ENCODE measurements around the gene NUTF2. TPM values are rescaled to one million over a fixed set of nuclear protein-coding genes. Genes with fewer than 3 reads are reported as not detected.
"Not testable (repeated sequence)": the region's sequence is repeated elsewhere in the genome, so short reads cannot be mapped to it uniquely, and the experiment has no call there.

NUTF2 gene
- total RNA-seq, 1 experiment from 2014 or later: 200 TPM

DNA sequence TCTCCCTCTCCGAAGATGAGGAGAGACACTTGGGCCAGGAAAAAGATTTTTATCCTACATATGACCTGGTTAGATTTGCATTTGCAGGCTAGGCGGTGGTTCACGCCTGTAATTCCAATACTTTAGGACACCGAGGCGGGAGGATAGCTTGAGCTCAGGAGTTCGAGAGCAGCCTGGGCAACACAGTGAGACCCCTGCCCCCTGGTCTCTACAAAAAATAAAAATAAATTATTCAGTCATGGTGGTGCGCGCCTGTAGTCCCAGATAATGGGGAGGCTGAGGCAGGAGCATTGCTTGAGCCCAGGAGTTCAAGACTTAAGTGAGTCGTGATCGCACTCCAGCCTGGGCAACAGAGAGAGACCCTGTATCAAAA is 12.5 kb upstream of the NUTF2 start:
- Mint-ChIP-seq H3K9me3 (no peaks in the 10 kb centered on the region), H3K36me3 (peaks cover 12% of the 10 kb centered on the region), H3K27ac (no peak overlapping the region), H3K4me3 (peak overlapping the region; percentile 80), H3K27me3 (ENCODE audit: low read depth) (no peaks in the 10 kb centered on the region; the same call in 1 of the 2 replicates), H3K4me1 (peaks cover 9% of the 10 kb centered on the region)
- ChIA-PET POLR2A (interaction anchor here (0.5 to 2.6 kb wide), 3 partner anchors 11 to 18 kb away, joined by 5 to 9 read pairs (median 6); partner anchors contain the start of gene NUTF2), CTCF (interaction anchor here (0.6 to 4.1 kb wide), 12 partner anchors 9 to 430 kb away, joined by 3 to 62 read pairs (median 4); partner anchors contain the start of gene SLC7A6)
- 0 out of 2 replicates have a peak, but pooled peaks have one; percentile 23 for TF ChIP-seq GTF2I (CRISPR knock-in tag; conservative IDR thresholded peaks at IDR 0.05)
- no peak for TF ChIP-seq CDX4 (CRISPR knock-in tag; IDR thresholded peaks at IDR 0.05; ENCODE audit: borderline replicate concordance)
- TF ChIP-seq ZNF121 (CRISPR knock-in tag; IDR thresholded peaks at IDR 0.05): peak; percentile 97
- DNase-seq (ENCODE audit: low spot score): no peak
- ATAC-seq: no peak

DNA sequence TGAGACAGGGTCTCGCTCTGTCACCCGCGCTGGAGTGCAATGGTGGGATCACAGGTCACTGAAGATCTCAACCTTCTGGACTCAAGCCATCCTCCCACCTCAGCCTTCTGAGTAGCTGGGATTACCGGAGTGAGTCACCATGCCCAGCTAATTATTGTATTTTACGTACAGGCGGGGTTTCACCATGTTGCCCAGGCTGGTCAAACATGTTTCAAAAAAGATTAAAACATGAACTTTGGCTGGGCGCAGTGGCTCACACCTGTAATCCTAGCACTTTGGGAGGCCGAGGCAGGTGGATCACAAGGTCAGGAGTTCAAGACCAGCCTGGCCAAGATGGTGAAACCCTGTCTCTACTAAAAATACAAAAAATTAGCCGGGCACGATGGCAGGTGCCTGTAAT is 9.5 kb upstream of the NUTF2 start:
- H3K27me3 Mint-ChIP-seq (ENCODE audit: low read depth); H3K9me3 Mint-ChIP-seq; H3K27ac Mint-ChIP-seq; DNase-seq (ENCODE audit: low spot score); H3K36me3 Mint-ChIP-seq; H3K4me3 Mint-ChIP-seq; ATAC-seq; POLR2A ChIA-PET: not testable (repeated sequence)
- H3K4me1 Mint-ChIP-seq: peaks cover 19% of the 10 kb centered on the region
- CTCF ChIA-PET: interaction anchor here (0.6 to 2.6 kb wide), 4 partner anchors 9 to 528 kb away, joined by 3 to 5 read pairs (median 4); partner anchors contain the start of gene NUTF2

- ChIA-PET POLR2A (no interaction called here), CTCF (interaction anchor here (0.6 to 2.6 kb wide), 3 partner anchors 8 to 207 kb away, joined by 3 to 5 read pairs (median 4); partner anchors contain the start of gene NUTF2)
- peaks cover 15% of the 10 kb centered on the region for H3K4me1 Mint-ChIP-seq
- H3K27me3 Mint-ChIP-seq (ENCODE audit: low read depth): no peaks in the 10 kb centered on the region; the same call in 1 of the 2 replicates
- H3K9me3 Mint-ChIP-seq: no peaks in the 10 kb centered on the region
- no peaks in the 10 kb centered on the region for H3K36me3 Mint-ChIP-seq
- H3K27ac Mint-ChIP-seq: no peak overlapping the region
- H3K4me3 Mint-ChIP-seq: no peak overlapping the region
- no peak for TF ChIP-seq SMAD4 (CRISPR knock-in tag; IDR thresholded peaks at IDR 0.05)
- TF ChIP-seq, protein P1, sequence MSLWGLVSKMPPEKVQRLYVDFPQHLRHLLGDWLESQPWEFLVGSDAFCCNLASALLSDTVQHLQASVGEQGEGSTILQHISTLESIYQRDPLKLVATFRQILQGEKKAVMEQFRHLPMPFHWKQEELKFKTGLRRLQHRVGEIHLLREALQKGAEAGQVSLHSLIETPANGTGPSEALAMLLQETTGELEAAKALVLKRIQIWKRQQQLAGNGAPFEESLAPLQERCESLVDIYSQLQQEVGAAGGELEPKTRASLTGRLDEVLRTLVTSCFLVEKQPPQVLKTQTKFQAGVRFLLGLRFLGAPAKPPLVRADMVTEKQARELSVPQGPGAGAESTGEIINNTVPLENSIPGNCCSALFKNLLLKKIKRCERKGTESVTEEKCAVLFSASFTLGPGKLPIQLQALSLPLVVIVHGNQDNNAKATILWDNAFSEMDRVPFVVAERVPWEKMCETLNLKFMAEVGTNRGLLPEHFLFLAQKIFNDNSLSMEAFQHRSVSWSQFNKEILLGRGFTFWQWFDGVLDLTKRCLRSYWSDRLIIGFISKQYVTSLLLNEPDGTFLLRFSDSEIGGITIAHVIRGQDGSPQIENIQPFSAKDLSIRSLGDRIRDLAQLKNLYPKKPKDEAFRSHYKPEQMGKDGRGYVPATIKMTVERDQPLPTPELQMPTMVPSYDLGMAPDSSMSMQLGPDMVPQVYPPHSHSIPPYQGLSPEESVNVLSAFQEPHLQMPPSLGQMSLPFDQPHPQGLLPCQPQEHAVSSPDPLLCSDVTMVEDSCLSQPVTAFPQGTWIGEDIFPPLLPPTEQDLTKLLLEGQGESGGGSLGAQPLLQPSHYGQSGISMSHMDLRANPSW (CRISPR knock-in tag; conservative IDR thresholded peaks at IDR 0.05; ENCODE audit: low read depth): no peak
- TF ChIP-seq ELF4 (CRISPR knock-in tag; IDR thresholded peaks at IDR 0.05; ENCODE audit: low read depth): no peak
- TF ChIP-seq ZNF121 (CRISPR knock-in tag; IDR thresholded peaks at IDR 0.05): no peak
- TF ChIP-seq, protein P2, sequence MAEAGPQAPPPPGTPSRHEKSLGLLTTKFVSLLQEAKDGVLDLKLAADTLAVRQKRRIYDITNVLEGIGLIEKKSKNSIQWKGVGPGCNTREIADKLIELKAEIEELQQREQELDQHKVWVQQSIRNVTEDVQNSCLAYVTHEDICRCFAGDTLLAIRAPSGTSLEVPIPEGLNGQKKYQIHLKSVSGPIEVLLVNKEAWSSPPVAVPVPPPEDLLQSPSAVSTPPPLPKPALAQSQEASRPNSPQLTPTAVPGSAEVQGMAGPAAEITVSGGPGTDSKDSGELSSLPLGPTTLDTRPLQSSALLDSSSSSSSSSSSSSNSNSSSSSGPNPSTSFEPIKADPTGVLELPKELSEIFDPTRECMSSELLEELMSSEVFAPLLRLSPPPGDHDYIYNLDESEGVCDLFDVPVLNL (CRISPR knock-in tag; IDR thresholded peaks at IDR 0.05; ENCODE audit: borderline replicate concordance, low read depth): no peak
- no peak for TF ChIP-seq ZSCAN18 (CRISPR knock-in tag; IDR thresholded peaks at IDR 0.05)
- no peak for TF ChIP-seq ZNF396 (CRISPR knock-in tag; IDR thresholded peaks at IDR 0.05; ENCODE audit: borderline replicate concordance)
- ATAC-seq (no peak), DNase-seq (ENCODE audit: low spot score) (no peak)
These were observed 8.9 kb upstream of the NUTF2 start for GRCh38 chr16:67837811-67838210.

DNA sequence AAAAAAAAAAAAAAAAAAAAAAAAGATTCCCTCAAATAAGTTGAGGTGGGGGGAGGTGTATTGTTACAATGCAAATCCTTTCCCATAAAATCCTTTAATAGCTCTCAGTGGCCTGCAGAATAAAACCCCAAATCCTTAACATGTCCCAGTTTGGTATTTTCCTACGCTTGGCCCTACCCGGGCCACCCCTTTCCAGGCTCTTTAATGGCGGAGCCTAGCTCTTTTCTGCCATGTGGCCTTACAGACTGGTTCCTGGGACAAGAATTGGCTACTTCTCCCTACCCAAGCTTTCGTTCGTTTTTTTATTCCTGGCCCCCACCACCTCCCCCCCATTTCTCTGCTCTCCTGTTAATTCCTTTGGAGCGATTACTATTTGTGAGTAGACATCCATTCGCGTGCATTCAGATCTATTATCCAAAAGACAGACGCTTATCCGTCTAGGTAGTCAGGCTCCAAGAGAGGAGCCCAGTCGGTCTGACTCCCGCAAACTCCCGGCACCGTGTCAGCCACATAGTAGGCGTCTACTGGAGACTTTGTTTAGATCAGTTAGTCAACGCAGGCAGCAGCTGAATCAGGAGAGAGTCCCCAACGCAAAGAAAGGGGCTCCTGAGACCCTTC is 5.4 kb upstream of the NUTF2 start:
- H3K4me3 Mint-ChIP-seq: peak overlapping the region; percentile 93
- peak overlapping the region; percentile 97 for H3K27ac Mint-ChIP-seq
- peak; percentile 3 for ATAC-seq
- H3K27me3 Mint-ChIP-seq (ENCODE audit: low read depth): no peaks in the 10 kb centered on the region
- no peak for TF ChIP-seq FOXP4 (CRISPR knock-in tag; IDR thresholded peaks at IDR 0.05)
- TF ChIP-seq, protein P3, sequence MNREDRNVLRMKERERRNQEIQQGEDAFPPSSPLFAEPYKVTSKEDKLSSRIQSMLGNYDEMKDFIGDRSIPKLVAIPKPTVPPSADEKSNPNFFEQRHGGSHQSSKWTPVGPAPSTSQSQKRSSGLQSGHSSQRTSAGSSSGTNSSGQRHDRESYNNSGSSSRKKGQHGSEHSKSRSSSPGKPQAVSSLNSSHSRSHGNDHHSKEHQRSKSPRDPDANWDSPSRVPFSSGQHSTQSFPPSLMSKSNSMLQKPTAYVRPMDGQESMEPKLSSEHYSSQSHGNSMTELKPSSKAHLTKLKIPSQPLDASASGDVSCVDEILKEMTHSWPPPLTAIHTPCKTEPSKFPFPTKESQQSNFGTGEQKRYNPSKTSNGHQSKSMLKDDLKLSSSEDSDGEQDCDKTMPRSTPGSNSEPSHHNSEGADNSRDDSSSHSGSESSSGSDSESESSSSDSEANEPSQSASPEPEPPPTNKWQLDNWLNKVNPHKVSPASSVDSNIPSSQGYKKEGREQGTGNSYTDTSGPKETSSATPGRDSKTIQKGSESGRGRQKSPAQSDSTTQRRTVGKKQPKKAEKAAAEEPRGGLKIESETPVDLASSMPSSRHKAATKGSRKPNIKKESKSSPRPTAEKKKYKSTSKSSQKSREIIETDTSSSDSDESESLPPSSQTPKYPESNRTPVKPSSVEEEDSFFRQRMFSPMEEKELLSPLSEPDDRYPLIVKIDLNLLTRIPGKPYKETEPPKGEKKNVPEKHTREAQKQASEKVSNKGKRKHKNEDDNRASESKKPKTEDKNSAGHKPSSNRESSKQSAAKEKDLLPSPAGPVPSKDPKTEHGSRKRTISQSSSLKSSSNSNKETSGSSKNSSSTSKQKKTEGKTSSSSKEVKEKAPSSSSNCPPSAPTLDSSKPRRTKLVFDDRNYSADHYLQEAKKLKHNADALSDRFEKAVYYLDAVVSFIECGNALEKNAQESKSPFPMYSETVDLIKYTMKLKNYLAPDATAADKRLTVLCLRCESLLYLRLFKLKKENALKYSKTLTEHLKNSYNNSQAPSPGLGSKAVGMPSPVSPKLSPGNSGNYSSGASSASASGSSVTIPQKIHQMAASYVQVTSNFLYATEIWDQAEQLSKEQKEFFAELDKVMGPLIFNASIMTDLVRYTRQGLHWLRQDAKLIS (CRISPR knock-in tag; IDR thresholded peaks at IDR 0.05; ENCODE audit: borderline replicate concordance): 0 out of 2 replicates have a peak, but pooled peaks have one; percentile 29
- ChIA-PET CTCF (interaction anchor here (0.5 to 3.2 kb wide), 9 partner anchors 12 to 400 kb away, joined by 3 to 49 read pairs (median 4); partner anchors contain the start of genes NRN1L, RANBP10 and TSNAXIP1), POLR2A (interaction anchor here (0.6 to 1.5 kb wide), 4 partner anchors 9 to 602 kb away, joined by 3 to 5 read pairs (median 3); partner anchors contain the start of gene NRN1L)
- H3K9me3 Mint-ChIP-seq: no peaks in the 10 kb centered on the region
- DNase-seq (ENCODE audit: low spot score): no peak
- peaks cover 40% of the 10 kb centered on the region for H3K4me1 Mint-ChIP-seq
- no peaks in the 10 kb centered on the region for H3K36me3 Mint-ChIP-seq

Measured in WTC11 (cell line).